GM21367 (cell line): ENCODE results near the gene NXPH3.

Experiments
- ATAC-seq: cut with Tn5 transposase; IDR thresholded peaks from one replicate; pipeline ENCODE4 v1.9.1; 2021; ENCODE audit not compliant: unreplicated experiment

Gene NXPH3

GRCh38 chr17:49590874-49591273 is 15.2 kb downstream of the NXPH3 start:
- ATAC-seq = no peak

DNA sequence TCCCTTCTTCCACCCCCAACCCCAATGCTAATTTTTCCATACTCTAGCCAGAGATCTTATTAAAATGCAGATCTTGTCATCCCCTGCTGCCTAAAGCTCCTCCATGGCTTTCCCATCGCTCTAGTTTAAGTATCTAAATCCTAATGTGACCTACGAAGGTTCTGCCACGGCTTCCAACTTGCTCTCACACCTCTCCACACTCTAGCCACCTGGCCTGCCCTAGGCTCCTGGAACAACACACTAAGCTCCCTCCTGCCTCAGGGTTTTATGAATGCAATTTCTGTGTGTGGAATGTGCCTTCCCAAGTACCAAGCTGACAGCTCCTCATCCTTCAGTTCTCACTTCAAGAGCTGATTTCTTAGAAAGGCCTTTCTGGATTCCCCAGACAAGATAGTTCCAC is 16.6 kb downstream of the NXPH3 start:
- no peak for ATAC-seq

DNA sequence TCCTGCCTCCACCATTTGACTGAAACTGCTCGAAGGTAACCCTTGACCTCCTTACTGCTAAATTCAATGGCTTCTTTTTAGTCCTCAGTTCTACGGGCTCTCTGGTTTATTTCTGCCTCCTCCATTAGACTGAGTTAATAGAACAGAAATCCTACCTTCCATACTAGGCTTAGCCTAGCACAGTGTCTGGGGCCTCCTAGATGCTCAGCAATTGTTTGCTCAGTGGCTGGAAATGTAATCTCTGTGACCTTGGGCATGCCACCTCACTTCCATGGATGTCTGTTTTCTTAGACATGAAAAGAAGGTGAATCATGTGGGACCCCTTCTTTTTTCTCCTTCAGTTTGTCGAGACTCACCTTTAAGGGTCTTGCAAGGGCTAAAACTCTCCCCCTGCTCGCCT is 19.7 kb downstream of the NXPH3 start:
- ATAC-seq = no peak

GRCh38 chr17:49595980-49596379 is 20.3 kb downstream of the NXPH3 start:
- ATAC-seq = no peak

DNA sequence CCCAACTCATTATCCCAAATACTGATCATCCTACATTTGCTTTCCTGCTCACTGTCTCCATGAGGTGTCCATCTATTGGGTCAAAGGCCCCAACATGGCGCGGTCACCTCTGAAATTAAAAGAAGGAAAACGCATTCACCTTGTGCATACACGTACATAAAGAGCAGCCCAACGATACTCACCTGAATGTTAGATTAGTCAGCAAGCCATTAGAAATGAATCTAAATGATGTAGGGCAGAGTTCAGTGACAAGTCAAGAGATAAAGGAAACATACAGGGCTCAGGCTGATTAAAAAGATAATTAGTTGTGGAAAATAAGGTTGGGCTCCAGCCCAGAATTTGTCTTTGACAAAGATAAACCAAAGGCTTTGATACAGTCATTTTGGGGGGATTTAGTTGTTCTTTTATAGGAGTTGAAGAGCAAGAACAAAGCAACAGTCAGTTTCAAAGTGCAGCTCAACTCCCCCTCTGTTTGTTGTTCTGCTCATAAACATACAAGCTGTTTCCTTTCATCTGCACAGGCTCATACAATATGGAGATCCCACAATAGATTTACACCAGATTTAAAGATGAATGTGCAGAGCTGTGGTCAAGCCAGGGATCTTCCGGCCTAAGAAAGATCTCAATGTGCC is 21.1 kb downstream of the NXPH3 start:
- no peak for ATAC-seq

GRCh38 chr17:49597436-49597835 is 21.8 kb downstream of the NXPH3 start:
- ATAC-seq = no peak

- ATAC-seq = no peak
Measured at GRCh38 chr17:49597928-49598655, 22.4 kb downstream of the NXPH3 start.

- no peak for ATAC-seq
Measured at GRCh38 chr17:49598918-49599317, 23.2 kb downstream of the NXPH3 start.

DNA sequence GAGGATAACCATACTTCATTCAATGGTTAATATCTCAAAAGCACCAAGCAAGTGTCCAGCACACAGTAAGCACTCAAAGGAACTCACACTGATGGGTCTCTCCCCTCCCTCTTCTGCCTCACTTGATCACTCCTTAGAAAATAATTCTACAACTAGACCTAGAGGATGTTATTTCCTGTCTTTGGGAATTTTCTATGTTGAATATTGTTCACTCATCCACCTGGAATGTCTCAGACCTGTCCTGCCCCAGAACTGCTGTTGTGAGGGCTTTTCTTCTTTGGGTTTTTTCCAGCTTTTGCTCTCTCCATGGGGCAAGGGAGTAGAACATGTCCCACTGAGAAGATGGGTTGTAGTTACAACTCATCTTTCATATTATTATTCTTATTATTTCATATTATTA is 25.3 kb downstream of the NXPH3 start:
- ATAC-seq = no peak

GRCh38 chr17:49602783-49603182 is 27.1 kb downstream of the NXPH3 start:
- no peak for ATAC-seq

- no peak for ATAC-seq
Measured at GRCh38 chr17:49603238-49603637, 27.6 kb downstream of the NXPH3 start.

GRCh38 chr17:49603720-49604119 is 28.0 kb downstream of the NXPH3 start:
- ATAC-seq = no peak

- ATAC-seq = no peak
Measured at GRCh38 chr17:49604314-49604869, 28.7 kb downstream of the NXPH3 start.

- no peak for ATAC-seq
Measured at GRCh38 chr17:49610883-49611584, 35.4 kb downstream of the NXPH3 start.

DNA sequence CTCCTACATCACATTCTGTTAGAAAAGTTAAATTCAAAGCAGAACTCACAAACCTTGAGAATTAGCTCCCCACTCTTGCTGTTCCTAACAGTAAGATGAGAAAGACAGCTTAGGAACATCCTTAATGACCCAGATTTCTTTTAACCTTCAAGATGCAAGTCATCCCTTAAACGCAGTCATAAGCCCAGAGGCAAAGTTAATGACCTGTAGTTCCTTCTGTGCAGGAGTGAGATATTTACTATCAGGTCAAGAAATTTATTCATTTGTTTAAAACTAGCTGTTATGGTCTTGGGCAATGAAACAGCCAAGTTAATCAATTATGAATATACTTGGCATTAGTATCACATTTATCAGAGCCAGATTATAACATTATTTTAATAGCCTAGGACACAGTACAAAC is 37.1 kb downstream of the NXPH3 start:
- no peak for ATAC-seq

- ATAC-seq = no peak
Measured at GRCh38 chr17:49613182-49613800, 37.6 kb downstream of the NXPH3 start.

- no peak for ATAC-seq
Measured at GRCh38 chr17:49616086-49616485, 40.4 kb downstream of the NXPH3 start.

DNA sequence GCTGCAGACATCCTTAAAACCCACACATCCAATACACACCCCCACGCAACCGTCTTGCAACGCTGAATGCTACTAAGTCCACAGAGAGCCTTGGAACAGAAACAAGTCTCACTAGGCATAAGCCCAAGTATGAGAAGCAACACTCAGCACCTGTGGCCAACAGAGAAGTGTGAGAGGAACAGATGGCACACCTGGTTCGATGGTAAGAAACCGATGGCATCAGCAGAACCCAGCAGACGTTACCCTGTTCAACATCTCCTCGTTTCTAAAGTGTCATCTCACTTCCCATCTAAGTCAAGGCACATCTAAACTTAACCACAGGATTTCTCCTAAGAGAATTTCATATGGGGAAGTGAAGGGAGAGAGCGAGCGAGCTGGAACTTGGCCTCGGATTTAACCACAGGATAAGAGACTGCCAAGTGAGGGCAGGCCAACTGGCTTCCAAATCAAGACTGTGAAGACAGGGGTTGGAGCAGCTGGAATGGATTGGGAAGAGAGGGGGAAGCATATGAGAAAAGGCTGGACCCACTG is 41.0 kb downstream of the NXPH3 start:
- ATAC-seq = no peak

DNA sequence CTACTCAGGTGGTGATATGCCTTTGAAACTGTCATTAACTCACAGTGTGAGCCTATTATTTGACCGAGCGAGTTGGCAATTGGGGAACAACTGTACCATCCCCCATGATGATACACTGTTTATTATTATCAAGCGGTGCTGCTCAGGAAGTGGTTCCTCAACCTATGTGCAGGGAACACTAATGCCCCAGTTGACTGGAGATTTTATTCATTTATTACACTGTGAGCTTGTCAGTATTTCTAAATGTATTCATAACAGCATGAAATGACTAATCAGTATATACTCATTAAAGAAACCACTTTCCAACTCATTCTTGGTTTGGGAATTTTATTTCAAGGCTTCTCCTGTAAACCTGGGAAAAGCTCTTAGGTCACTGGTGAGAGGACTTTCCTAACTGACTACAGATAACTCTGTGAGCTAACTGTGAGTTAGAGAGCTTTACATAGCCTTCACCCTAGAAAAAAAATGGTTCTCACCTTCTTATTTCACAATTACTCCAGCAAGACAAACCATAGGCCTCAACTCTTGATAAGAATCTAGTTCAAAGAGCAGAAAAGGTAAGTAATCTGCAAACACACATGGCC is 42.4 kb downstream of the NXPH3 start:
- no peak for ATAC-seq

GRCh38 chr17:49621420-49621819 is 45.7 kb downstream of the NXPH3 start:
- ATAC-seq = no peak
